GM12865 (cell line): Measurements from ENCODE around the gene TASP1.
"Not testable (repeated sequence)": the region's sequence is repeated elsewhere in the genome, so short reads cannot be mapped to it uniquely, and the experiment has no call there.

Experiments
- DNase-seq: peaks from one replicate; pipeline ENCODE4 v3.0.0; 2010; ENCODE audit warnings: low read depth
- H3K4me3 ChIP-seq: 2 replicates; pipeline ENCODE4 v1.5.1; 2011; ENCODE audit warnings: mild to moderate bottlenecking, low read depth, low read length, control low read depth
- TF ChIP-seq, protein P1 (sequence below): IDR thresholded peaks from 2 replicates; pipeline ENCODE4 v1.5.1; 2011; ENCODE audit warnings: low read length, control low read depth, low read depth, inconsistent platforms; ENCODE audit not compliant: insufficient read depth; ENCODE audit errors: missing control alignments

The TASP1 gene

DNA sequence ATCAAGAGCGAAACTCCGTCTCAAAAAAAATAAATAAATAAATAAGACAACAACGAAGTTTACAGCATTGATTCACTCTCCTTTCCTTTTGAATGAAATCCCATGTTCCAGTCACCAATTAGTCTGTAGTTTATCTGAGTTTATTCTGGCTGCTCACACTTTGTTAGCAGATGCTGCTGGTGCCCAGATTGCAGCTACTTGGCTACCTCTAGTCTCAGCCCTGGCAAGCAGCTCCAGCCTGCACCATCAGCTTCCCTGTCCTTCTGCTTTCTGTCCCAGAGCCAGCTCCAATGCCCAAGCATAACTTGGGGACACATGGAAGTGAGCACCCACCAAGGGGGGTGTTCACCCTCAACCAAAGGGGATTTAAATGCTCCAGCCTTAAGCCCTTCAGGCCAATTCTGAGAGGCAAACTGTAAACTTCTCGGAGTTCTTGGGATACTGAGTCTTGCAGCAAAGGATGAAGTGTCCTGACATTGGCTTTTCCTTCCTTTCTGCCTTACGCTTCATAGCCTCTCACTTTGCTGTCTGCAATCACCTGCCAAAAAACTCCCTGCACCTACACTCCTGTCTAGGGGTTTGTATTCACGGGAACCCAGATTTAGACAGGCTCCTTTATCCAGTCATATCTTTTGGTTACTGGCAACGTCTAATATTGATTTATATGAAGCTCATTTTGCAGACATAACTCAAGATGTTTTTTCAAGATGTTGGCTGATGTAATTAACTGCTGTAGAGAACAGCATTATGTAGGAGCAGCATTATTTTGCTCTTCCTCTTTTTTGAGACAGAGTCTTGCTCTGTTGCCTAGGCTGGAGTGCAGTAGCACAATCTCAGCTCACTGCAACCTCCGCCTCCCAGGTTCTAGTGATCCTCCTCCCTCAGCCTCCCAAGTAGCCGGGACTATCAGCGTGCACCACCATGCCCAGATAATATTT, 9.8 kb upstream of the TASP1 start:
- TF ChIP-seq, protein P1, sequence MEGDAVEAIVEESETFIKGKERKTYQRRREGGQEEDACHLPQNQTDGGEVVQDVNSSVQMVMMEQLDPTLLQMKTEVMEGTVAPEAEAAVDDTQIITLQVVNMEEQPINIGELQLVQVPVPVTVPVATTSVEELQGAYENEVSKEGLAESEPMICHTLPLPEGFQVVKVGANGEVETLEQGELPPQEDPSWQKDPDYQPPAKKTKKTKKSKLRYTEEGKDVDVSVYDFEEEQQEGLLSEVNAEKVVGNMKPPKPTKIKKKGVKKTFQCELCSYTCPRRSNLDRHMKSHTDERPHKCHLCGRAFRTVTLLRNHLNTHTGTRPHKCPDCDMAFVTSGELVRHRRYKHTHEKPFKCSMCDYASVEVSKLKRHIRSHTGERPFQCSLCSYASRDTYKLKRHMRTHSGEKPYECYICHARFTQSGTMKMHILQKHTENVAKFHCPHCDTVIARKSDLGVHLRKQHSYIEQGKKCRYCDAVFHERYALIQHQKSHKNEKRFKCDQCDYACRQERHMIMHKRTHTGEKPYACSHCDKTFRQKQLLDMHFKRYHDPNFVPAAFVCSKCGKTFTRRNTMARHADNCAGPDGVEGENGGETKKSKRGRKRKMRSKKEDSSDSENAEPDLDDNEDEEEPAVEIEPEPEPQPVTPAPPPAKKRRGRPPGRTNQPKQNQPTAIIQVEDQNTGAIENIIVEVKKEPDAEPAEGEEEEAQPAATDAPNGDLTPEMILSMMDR, result no peak
- H3K4me3 ChIP-seq, result no peak overlapping the region
- DNase-seq, result no peak

DNA sequence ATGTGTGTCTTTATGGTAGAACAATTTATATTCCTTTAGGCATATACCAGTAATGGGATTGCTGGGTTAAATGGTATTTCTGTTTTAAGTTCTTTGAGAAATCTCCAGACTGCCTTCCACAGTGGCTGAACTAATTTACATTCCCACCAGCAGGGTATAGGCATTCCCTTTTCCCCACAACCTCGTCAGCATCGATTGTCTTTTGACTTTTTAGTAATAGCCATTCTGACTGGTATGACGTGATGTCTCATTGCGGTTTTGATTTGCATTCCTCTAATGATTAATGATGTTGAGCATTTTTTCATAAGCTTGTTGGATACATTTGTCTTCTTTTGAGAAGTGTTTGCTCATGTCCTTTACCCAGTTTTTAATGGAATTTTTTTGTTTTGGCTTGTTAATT, 5.3 kb upstream of the TASP1 start:
- no peak for DNase-seq
- TF ChIP-seq, protein P1, result no peak
- no peak overlapping the region for H3K4me3 ChIP-seq

DNA sequence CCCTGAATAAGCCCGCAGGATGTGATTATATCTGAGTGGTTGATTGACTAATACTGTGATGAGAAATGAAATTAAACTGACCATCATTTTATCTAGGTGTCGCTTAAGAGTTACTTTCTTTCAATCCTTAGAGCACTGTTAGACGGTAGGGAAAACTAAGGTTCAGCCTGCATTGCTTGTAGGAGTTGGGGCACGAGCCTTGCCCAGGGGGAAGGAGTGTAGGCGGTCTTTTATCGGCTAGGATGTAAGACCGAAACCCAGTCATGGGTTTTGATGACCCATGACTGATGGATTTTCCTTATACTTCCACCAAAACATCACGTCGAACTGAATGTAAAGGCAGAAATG, 392 bp upstream of the TASP1 start:
- TF ChIP-seq, protein P1, result no peak

DNA sequence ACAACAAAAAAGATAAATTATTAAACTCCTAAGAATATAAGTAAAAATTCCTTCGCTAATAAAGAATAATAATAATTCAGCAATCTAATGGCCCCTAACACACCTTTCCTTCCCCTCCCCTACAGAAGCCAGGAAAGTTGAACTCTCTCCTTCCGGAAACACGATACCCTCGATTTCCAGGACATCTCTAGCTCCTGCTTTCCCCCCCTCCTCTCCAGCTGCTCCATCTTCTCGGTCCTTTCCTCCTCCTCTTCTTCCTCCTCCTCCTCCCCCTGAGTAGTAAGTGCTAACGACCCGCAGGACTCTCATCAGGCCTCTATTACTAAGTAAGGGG, 603 bp downstream of the TASP1 start:
- no peak for DNase-seq
- peak overlapping the region; percentile 92 for H3K4me3 ChIP-seq

More for the DNA sequence above, 392 bp upstream of the TASP1 start:
- peak overlapping the region; percentile 92 for H3K4me3 ChIP-seq
- DNase-seq, result no peak

DNA sequence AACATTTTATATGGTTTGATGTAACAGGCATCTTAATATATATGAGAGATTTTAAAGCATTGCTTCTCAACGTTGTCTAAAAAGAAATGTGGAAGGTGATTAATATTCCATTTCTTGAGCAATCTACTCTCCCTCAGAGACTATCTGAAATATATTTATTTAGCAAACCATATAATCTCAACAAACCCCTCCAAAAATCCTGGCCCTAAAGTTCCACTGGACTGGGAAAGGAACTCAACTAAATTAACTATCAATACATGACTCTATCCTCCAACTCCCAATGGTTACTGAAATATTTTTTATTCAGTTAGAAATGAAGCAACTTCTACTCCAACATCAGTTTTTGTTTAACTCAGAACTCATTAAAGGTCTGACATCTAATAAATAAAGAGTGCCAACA, 6.3 kb downstream of the TASP1 start:
- DNase-seq, result no peak
- H3K4me3 ChIP-seq, result no peak overlapping the region
- TF ChIP-seq, protein P1, result no peak

More for the DNA sequence above, 603 bp downstream of the TASP1 start:
- TF ChIP-seq, protein P1, result no peak

DNA sequence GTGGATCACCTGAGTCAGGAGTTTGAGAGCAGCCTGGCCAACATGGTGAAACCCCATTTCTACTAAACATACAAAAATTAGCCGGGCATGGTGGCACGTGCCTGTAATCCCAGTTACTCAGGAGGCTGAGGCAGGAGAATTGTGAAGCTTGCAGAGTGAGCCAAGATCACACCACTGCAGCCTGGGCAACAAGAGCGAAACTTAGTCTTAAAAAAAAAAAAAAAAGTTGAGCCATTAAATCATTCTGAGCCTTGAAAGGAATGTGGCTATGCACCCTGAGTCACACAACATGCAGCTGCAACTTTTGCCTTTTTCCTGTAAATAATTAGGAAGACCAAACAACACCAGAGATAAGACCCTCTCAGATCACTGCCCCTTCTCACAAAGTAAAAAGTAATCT, 11.2 kb downstream of the TASP1 start:
- H3K4me3 ChIP-seq, DNase-seq: not testable (repeated sequence)

DNA sequence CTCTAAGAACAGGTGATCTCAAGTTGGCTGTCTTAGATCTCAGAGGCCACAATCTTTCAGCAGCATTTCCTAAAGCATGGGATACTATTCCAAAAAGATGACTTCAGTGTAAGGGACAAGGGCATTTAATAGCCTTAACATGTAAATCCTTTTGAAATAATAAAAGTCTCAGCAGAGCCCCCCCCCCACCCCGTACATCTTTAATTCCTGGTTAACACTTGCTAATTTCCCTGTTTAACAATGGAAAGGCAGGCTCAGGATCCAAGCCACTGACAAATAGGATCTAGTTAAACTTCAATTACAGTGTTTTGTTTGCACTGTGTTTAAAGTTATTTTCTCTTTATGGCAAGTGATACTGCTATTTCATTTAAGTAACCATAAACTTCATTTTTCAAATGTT, 12.0 kb downstream of the TASP1 start:
- TF ChIP-seq, protein P1, result no peak
- DNase-seq, result no peak
- no peak overlapping the region for H3K4me3 ChIP-seq
